ENCODE results near the gene B4GALT6.
A peak's percentile ranks its signal among the peaks of the same experiment; 100 is the strongest.

B4GALT6 gene

GRCh38 chr18:31658670-31659575 is 25.5 kb downstream of the B4GALT6 start:
- no peak for DNase-seq (ENCODE audit: low read depth)

DNA sequence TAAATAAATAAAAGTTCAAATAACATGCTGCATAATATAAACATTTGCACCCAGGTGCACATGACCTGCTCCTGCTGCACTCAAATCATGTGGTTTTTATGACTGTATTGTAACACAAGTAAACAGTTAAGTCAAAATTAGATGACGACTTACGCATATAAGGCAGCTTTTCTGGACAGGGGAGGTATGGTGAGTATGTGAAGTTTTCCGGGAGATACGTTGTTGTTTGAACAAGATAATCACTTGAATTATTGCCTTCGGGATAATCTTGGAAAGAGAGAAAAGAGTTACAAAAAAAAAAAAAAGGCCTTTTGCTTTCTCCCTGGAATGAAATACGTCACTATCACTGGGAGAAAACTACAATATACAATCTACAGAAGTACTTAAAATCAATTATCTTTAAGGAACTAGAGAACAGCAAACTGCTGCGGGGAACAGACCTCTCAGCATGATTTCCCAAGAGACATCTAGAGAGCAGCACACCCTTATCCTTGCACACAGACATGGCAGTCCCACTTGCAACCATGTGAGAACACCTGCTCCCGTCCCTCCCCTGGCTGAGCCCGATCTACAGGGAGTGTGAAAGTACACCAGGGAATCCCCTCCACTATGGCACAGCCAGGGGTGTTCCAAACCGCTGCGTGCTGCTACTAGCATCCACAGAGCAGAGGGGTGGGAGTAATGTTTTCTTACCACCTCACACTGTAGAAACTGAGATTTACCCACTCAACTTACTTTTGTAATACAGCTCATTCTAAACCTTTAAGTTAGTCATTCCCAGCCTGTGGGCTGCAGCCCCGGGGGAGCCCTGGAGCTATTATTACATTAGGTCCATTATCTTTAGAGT is 26.3 kb downstream of the B4GALT6 start:
- DNase-seq (ENCODE audit: low read depth): no peak

DNA sequence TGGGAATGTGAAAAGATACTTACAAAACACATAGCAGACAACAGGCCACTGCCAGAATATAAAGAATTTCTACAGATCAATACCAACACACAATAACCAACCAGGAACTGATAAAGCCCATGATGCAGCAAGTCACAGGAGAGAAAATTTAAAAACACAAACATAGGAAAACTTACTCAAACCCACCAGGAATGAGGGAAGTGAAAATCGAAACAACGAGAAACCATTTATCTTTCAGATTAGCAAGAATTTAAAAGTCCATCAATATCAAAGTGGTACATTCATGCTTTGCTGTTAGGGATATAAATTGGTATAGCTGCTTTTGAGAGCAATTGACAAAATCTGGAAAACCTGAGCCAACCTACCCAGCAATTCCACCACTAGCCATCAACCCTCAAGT is 27.6 kb downstream of the B4GALT6 start:
- DNase-seq (ENCODE audit: low read depth): no peak

DNA sequence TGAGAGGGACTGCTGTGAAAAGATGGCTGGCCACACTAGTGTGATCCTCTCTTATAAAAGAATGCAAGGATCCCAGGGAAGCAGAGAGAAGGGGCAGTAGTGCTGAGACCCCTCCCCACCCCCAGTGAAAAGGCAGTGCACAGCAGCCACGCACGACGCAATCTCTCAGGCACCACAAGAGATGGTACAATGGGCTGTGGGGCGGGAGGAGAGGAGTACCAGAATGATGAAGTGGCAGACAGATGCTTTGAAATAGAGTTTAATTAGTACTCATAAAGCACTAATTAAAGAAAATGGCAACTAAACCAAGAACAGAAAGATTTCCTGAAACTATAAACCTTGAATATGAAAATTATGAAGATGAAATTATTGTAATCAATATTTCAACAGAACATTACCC is 29.0 kb downstream of the B4GALT6 start:
- no peak for DNase-seq (ENCODE audit: low read depth)

GRCh38 chr18:31652877-31653276 is 31.5 kb downstream of the B4GALT6 start:
- no peak for DNase-seq (ENCODE audit: low read depth)

GRCh38 chr18:31652357-31652756 is 32.0 kb downstream of the B4GALT6 start:
- DNase-seq (ENCODE audit: low read depth): no peak

DNA sequence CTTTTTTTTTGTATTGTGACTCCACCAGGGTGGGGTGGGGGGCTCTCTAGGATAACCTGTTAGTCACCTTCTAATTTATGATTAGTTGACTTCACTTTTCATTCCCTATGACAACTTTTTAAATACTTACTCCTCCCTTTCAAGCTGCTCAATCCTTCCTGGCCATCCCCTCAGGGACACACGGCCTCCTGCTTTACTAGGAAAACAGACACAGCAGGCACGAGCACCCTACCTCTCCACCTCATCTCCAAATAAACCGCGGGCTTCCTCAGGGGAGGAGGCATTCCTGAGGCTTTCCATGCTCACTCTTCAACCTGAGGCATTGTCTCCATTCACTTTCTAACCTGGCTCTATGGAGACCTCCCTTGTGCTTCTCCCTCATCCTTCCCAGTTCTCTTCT is 33.0 kb downstream of the B4GALT6 start:
- no peak for DNase-seq (ENCODE audit: low read depth)

DNA sequence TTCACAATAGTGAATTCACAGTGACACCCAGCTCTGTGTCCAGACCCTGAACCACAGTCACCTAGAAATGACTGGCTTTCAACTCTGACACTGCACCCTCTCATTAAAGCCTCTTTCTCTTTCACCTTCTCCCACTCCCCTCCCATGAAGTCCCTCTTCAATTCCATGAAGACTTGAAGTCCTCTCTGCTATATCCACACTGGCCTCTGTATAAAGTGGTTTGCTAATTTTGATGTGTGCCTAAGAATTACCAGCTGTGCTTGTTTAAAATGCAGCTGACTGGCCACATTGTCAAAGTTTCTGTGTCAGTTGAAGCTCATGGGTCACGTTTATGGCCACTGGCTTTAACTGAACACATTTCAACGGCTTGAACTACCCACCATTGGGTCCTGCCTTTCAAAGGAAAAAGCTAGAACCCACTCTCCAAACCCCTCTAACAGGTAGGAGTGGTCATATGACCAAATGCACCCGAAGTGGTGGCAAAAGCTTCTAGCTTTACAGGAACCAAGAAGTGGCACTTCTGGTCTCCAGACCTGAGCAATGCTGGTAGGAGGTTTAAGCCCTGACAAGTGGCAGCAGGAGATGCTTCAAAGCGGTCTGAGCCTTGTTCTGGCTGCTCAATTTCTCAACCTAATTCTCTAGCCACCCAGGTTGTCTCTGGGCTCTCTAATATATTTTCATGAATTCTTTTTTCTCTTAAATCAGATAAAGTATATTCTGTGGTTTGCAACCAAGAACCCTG is 34.2 kb downstream of the B4GALT6 start:
- no peak for DNase-seq (ENCODE audit: low read depth)

- no peak for DNase-seq (ENCODE audit: low read depth)
Measured at GRCh38 chr18:31649449-31649848, 34.9 kb downstream of the B4GALT6 start.

GRCh38 chr18:31648966-31649429 is 35.4 kb downstream of the B4GALT6 start:
- DNase-seq (ENCODE audit: low read depth): no peak

- no peak for DNase-seq (ENCODE audit: low read depth)
Measured at GRCh38 chr18:31648458-31648857, 35.9 kb downstream of the B4GALT6 start.

DNA sequence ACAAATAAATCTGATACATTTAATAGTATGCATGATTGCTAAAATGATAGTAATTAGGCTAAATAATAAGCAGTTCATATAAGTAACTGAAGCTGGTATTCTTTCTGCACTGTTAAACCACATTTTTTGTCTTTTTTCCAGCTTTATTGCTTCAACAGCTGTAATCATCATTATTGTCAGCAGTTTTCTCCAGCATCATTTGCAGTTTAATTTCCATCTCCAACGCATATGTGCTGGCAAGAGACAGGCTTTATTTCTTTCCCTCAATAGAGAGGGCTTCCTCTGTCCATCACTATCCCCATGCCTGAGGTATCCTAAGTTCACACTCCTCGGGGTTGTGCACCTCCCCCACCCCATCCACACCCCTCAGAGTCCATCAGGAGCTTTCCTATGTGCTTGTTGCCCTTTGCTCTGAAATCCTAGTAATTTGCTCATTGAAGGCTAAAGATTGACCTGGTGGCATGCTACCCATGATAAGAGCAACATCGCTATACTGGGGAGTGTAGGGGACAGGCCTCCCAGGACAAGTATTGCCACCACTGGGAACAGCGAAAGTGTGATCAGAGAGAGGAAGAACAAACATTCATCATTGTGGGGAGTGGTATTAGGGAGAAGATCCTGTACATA is 37.1 kb downstream of the B4GALT6 start:
- DNase-seq (ENCODE audit: low read depth): no peak

DNA sequence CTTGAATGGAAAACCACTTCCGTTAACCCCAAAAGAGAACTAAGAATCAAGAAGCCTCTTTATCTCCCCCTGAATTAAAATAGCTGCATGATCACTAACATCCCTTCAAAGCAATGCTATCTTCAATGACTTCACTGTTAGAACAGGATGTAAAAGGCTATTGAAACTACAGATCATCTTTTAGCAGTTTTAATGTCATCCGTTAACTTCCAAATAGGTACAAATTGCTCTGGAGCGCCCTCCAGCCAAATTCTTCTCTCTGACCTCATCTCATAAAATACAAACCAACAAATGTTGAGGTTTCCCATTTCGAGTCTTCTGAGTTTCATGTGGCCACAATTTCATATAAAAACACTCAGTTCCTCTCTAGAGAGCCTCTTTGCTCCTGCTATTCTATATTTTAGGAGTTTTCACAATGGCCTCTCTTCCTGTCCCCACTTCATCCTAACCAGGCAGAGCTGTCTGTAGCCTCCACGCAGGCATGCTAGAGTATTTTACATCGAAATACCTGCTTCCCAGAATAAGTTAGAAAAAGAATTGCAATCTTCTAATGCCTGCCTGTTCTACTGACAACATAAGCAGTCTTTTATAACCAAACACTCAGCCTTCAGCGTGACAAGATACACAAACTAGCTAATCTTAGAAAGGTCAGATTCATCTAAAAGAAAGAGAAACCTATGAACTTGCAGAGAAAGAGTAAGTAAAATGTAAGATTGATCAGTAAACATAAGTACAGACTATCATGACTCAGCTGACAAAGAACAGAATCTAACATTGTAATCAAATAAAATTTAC is 37.9 kb downstream of the B4GALT6 start:
- no peak for DNase-seq (ENCODE audit: low read depth)

DNA sequence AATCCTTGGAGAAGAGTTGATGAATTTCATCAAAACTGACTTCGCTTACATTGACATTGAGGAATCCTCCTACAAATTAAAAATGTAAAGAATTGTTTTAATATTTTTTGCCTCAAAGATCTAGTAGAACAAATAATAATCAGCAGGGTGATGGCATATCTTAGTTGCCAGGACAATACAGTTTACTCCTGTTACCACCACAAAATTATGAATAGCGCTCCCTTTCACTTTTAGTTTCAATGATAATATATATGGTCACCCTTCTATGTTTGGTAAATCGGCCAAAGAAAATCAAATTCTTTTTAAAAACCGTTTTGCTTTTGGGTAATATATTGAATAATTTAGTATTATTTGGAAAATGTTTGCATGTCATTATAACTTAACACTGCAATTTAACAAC is 39.0 kb downstream of the B4GALT6 start:
- DNase-seq (ENCODE audit: low read depth): no peak

DNA sequence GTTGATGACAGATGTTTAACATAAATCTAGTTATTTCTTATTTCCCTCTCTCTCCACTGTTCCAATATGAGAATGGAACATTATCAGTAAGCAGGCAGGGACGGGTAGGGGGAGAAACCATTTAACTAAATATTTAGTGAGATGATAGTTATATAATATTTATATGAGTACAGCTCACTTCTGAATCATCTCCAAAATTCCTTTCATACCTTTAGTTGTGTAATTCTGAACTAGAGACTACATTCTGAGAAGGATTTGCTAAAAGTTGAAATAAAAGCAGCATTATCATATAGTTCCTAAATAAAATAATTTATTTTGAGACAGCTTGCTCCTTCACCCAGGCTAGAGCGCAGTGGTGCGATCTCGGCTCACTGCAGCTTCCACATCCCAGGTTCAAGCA is 41.4 kb downstream of the B4GALT6 start:
- DNase-seq (ENCODE audit: low read depth): no peak

DNA sequence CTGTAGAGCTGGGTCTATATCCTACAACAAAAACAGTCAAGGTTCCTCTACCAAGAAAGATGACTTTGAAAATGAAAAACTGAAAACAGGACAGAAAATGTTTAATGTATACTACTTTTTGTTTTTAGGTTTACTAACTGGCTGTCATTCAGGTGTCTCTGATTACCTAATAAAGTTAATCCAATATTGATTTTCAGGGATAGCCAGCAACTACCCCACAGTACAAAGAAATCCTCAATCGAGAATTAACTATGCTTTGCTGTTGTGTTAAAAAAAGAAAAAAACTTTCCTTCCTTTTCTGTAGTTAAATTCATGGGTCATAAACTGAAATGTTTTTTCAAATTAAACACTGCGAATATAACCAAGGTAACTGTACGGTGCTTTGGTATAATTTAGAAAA is 46.9 kb downstream of the B4GALT6 start:
- no peak for DNase-seq (ENCODE audit: low read depth)

GRCh38 chr18:31636387-31636786 is 48.0 kb downstream of the B4GALT6 start:
- DNase-seq (ENCODE audit: low read depth): no peak

DNA sequence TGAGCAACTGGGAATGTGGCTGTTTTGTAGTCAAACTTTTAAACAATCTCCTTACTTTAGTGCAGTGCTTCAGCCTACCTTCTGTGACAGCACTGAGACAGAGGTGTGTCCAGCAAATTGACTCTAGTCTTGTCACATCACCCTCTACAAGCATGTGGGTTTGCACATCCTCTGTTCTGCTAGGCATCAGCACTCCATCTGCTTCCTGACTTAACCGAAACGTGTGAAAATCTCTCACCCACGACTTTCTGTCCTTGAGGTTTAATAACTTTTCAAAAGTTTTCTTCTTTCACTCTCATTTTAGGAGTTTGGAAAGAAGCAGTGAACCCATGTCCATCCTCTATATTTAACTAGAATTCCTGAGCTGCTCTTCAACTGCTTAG is 50.1 kb downstream of the B4GALT6 start:
- DNase-seq (ENCODE audit: low read depth): peak; percentile 8

DNA sequence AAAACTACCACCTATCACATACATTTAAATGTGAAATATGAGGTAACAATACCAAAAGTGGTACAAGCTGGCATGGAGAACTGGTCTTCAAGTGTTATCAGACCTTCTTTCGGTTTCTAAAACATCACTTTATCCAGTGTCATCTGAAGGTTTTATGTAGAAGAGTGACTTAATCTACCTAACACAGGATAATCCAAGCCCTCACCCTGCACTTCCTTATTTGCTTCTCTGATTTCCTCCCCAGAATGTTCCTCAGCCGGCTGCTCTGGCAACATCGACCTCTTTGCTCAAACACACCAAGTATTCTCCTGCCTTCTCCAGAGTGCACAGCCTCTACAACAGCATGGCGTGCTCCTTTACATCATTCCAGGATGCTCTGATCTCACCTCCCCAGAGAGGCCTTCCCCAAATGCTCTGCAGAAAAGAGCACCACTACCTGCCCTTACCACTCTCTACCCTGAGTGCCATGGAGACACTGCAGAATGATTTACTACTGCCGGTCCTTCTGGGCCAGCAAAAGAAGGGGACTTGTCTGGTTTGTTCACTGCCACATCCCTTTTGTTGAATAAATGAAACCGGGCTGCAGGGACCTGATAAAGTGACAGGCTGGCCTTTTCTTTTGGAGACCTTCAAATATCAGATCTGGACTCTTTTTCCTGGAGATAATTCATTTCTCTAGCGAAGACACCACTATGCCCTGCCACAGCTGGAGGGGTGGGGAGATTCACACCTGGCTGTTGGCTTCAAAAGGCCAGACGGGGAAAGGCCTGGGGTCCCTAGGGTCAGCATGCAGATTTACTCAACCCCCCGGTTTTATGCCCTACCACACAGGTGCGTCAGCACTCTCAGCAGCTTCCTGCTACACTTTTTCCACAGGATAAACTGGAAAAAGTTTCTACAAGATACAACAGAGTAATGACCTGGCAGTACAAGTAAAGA is 50.7 kb downstream of the B4GALT6 start:
- DNase-seq (ENCODE audit: low read depth): no peak

DNA sequence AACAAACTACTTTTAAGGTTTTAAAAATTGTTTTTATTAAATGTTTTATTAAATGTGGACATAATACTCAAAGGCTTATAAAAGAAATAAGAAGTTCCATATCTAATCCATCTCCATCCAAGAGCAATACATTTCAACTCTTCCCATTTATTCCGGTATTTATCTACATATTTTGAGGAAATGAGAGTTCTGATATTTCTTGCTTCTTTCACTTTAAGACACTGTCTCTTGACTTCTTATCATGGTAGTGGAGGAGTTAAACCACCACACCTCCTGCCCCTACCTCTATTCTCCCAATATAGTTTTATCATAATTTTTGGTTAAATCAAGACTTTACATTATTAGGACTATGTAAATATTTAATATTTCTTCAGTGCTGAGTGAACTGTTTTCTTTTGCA is 52.0 kb downstream of the B4GALT6 start:
- no peak for DNase-seq (ENCODE audit: low read depth)
